HepG2 (cell line): Measurements from ENCODE around the gene CDCA4. TPM values are rescaled to one million over a fixed set of nuclear protein-coding genes. Genes with fewer than 3 reads are reported as not detected.

ENCODE experiments used
- ETV6 ChIP-seq: sonication (generic); formaldehyde crosslinking; conservative IDR thresholded peaks from 2 replicates; pipeline ENCODE4 v1.4.0; 2020; ENCODE audit warnings: missing genetic modification reagents
- MBD4 ChIP-seq: IDR thresholded peaks from 2 replicates; pipeline ENCODE4 v1.6.1; 2012; ENCODE audit warnings: low read length, inconsistent platforms, borderline replicate concordance
- PPARG ChIP-seq: conservative IDR thresholded peaks from 2 replicates; pipeline ENCODE4 v1.6.1; 2016; ENCODE audit warnings: missing biosample characterization, missing genetic modification reagents
- SALL2 ChIP-seq: sonication (generic); formaldehyde crosslinking; IDR thresholded peaks from 2 replicates; pipeline ENCODE4 v1.8.1; 2023; ENCODE audit warnings: mild to moderate bottlenecking, missing genetic modification reagents, inconsistent platforms
- SNAPC2 ChIP-seq: sonication (generic); formaldehyde crosslinking; IDR thresholded peaks from 2 replicates; pipeline ENCODE4 v1.8.1; 2022; ENCODE audit warnings: mild to moderate bottlenecking, missing genetic modification reagents
- ZNF318 ChIP-seq: sonication (generic); formaldehyde crosslinking; IDR thresholded peaks from 2 replicates; pipeline ENCODE4 v1.4.0; 2020; ENCODE audit warnings: mild to moderate bottlenecking, missing genetic modification reagents
- polyA plus RNA-seq, 8 experiments: library from polyadenylated mRNA; depleted of rRNA in 3 of 8; stranded (reverse) in 7 of 8; unstranded in 1 of 8; fragments of >200 nt; fragmentation: Illumina TruSeq in 4 of 8; extraction: Trizol in 4 of 8; gene quantifications; 2 replicates each; pipeline versions ENCODE4 v1.2.1 to v1.2.3, GENCODE V29; 2011 to 2016; ENCODE audit warnings: low read depth in 4 of 8, missing spikeins in 1 of 8, mixed read lengths in 1 of 8; ENCODE audit not compliant: insufficient read depth in 1 of 8
- total RNA-seq, 5 experiments: library from RNA; depleted of rRNA; stranded (reverse); fragments of >200 nt; fragmentation: Illumina TruSeq; extraction: Trizol; gene quantifications; 2 replicates each; pipeline ENCODE4 v1.2.3, GENCODE V29; 2016; ENCODE audit warnings: low read depth in 1 of 5

The CDCA4 gene
- total and polyA plus RNA-seq, 2 of the 13 experiments (the other 11 are each of a cell fraction or from before 2014, with no cell fraction given) = 19.7 to 43.1 TPM

- TF ChIP-seq ZNF318 (no peak), PPARG (CRISPR knock-in tag) (no peak), SALL2 (CRISPR knock-in tag) (no peak), ETV6 (CRISPR knock-in tag) (no peak), MBD4 (no peak), SNAPC2 (CRISPR knock-in tag) (no peak)
Observed at GRCh38 chr14:105066240-105067071, 45.6 kb upstream of the CDCA4 start (continued).
